NCI-H1436 treated with DMSO at 0.1 percent for 48 hours (cell line): ENCODE measurements around the gene KCTD15.

Source experiments
- DNase-seq: peaks from one replicate; lab custom pipeline; 2025; lab: John Stamatoyannopoulos, UW

The KCTD15 gene

GRCh38 chr19:33771384-33772101, 25.1 kb upstream of the KCTD15 start:
- peak; percentile 16 for DNase-seq

- no peak for DNase-seq
Observed at GRCh38 chr19:33772102-33772857, 24.4 kb upstream of the KCTD15 start.

GRCh38 chr19:33772858-33773180, 23.9 kb upstream of the KCTD15 start:
- no peak for DNase-seq

- DNase-seq = no peak
Observed at GRCh38 chr19:33773704-33774624, 22.7 kb upstream of the KCTD15 start.

GRCh38 chr19:33774751-33775150, 21.9 kb upstream of the KCTD15 start:
- no peak for DNase-seq

GRCh38 chr19:33775731-33776487, 20.8 kb upstream of the KCTD15 start:
- DNase-seq = no peak

- no peak for DNase-seq
Observed at GRCh38 chr19:33777351-33777750, 19.3 kb upstream of the KCTD15 start.

- no peak for DNase-seq
Observed at GRCh38 chr19:33777753-33778088, 18.9 kb upstream of the KCTD15 start.

- no peak for DNase-seq
Observed at GRCh38 chr19:33778089-33778791, 18.4 kb upstream of the KCTD15 start.

- DNase-seq = no peak
Observed at GRCh38 chr19:33779849-33780248, 16.8 kb upstream of the KCTD15 start.

GRCh38 chr19:33780251-33780650, 16.4 kb upstream of the KCTD15 start:
- DNase-seq = no peak

GRCh38 chr19:33780746-33781145, 15.9 kb upstream of the KCTD15 start:
- no peak for DNase-seq

- DNase-seq = no peak
Observed at GRCh38 chr19:33781415-33781935, 15.2 kb upstream of the KCTD15 start.

- no peak for DNase-seq
Observed at GRCh38 chr19:33781996-33782395, 14.7 kb upstream of the KCTD15 start.

GRCh38 chr19:33784432-33784831, 12.2 kb upstream of the KCTD15 start:
- no peak for DNase-seq

GRCh38 chr19:33785795-33786194, 10.9 kb upstream of the KCTD15 start:
- DNase-seq = no peak

- no peak for DNase-seq
Observed at GRCh38 chr19:33788676-33789075, 8.0 kb upstream of the KCTD15 start.

GRCh38 chr19:33789344-33789743, 7.3 kb upstream of the KCTD15 start:
- DNase-seq = no peak

- no peak for DNase-seq
Observed at GRCh38 chr19:33794683-33795369, 1.8 kb upstream of the KCTD15 start.

- DNase-seq = no peak
Observed at GRCh38 chr19:33795370-33796163, 1.1 kb upstream of the KCTD15 start.
